HG02798 (cell line): ENCODE results near the gene SCML2.
"Not testable (repeated sequence)": the region's sequence is repeated elsewhere in the genome, so short reads cannot be mapped to it uniquely, and the experiment has no call there.

Experiments
- ATAC-seq: cut with Tn5 transposase; IDR thresholded peaks from one replicate; pipeline ENCODE4 v1.9.1; 2021; ENCODE audit warnings: mild to moderate bottlenecking; ENCODE audit not compliant: unreplicated experiment, poor library complexity

The SCML2 gene

DNA sequence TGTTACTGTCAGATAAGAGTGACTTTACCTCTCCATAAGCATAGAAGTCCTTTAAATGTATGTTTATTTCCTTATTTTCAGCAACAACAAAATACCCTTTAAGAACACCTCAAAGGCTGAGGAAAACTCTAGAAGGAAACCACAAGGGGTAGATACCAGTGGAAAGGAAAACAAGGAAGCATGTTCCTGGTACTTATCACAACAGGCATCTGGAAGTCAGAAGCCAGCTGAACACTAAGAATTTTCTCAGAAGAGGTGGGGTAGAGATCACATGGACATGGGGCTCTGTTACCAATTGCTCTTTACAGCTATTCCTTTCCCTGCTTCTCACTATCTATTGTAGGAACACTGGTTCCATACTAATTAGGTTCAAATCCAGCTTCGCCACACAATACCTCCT, 82.3 kb downstream of the SCML2 start:
- no peak for ATAC-seq

DNA sequence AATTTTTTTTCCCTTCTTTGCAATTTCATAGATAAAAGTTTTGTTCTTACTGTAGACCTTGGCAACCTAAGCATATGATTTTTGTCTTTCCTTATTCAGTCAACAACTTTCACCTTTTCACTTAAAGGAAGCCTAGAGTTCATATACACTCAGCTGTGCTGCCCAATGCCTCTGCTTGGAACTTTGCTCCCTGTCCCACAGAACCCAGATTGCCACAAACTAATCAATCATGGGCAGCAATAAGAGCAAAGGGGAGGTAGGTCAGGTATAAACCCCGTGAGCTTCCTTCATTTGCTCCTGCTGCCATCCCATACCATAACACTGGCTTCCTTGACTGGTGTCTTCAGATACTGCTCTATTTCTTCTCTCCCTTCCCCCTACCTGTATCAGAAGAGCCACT, 82.8 kb downstream of the SCML2 start:
- ATAC-seq: no peak

DNA sequence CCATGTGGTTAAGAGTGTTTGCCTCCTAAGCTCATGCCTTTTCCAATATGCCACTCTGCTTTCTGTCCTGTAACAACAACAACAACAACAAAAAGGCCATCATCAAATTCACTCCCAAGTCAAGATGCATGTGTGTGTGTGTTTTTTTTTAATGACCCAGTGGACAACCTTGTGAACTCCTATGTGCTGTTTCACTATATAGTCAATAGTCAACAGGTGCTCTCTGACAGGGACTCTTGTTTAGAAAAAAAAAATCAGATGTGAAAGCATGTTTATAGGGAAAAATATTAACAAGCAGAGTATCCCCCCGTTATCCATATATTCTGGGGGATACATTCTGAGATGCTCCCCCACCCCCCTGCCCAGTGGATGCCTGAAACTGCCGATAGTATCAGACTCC, 83.2 kb downstream of the SCML2 start:
- ATAC-seq: no peak

DNA sequence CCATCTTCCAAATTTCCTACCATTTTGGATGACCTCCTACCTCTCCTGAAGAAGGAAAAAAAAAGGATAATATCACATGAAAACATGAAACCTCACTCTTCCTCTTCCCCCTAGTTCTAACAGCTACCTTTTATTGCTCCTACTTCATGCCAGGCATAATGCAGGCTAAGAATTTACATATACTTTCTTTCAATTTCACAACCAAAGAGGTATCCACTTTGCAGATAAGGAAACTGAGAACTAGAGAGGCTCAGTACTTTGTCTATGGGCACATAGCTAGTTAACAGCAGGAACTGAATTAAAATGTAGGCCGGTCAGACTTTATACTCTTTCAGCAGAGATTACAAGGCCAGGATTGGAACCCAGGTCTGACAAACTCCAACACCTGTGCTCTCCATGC, 99.4 kb downstream of the SCML2 start:
- ATAC-seq: no peak

DNA sequence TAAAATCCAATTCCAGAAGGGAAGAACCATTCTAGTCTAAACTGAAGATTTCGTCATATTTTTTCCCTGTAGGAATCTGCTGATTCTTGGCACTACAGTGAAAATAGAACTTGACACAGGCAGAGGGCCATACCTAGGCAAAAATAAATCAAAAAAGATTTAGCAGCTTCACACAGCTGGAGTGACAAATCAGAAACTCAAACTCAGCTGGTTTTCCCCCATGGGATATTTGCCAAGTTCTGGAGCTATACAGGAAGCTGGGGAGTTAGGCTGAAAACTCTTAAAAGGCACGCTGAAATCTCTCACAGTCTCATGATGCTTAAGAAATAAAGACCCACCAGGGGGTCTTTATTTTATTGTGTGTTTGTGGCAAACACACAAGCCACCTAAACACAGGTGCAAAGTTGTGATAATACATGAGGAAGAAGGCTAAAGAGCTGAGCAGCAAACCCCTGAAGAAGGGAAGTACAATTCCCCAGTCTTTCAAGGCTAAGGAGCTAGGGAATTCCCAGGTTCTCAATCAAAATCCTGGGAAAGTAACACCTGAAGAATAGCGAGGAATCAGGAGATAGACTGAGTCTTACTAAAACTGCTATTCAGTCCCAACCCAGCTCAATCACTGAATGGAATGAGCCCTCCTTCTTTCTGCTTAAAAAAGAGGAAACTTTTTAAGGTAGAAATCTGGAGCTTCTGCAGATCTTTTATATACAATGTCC, 101.7 kb downstream of the SCML2 start:
- no peak for ATAC-seq

DNA sequence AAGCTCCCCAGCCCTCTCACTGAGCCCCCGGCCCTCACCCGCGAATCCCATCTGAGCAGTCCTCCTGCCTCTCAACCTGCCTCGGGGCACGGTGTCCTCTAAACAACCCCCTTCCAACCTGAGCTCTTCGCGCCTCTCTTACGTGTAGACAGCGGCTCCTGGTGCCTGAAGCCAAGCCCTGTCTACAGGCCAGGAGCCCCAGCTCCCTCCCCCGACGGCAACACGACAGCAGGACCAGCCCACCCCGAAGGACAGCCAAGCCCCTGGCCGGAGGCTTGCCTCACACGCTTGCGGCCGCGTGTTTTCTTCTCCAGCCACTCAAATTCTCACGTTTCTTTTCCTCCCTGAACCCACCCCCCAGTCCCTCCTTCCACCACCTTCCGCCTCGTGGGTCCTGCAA, 124.8 kb downstream of the SCML2 start:
- not testable (repeated sequence) for ATAC-seq

DNA sequence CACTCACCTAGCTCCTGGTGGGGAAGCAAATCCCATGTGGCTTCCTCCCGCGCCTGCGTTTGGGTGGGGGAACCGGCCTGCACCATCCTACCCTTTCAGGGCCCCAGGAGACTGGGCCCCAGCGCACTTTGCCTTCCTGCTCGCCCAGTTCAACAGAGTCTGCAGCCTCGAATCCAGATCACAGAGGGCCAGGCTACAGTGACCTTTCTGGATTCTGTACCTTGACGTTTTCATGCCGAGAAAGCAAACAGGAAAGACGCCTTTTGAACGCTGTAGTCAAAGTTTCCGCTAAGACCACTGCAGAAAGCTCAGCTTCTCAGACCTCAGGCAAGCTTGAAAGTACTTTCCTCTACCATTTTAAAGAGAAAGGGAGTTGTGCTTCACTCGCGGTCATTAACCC, 126.4 kb downstream of the SCML2 start:
- no peak for ATAC-seq

GRCh38 chrX:18227458-18227857, 127.0 kb downstream of the SCML2 start:
- no peak for ATAC-seq

DNA sequence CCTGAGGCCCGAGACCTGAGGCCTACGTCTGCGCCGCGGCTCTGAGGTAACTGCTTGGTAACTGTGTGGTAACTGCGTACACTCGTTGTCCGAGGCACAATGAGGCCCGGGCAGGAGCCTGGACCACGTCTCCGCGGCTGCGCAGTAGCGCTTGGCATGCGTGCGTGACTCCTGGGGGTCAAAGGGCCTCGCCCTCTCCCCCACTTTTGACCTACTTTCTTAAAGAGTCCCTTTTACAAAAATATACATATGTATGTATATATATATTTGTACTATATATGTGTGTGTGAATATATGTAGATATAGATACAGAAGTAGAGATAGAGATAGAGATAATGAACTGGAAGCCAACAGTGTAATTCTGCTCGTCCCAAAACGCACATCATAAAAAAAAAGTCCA, 133.7 kb downstream of the SCML2 start, which contains the start of gene BEND2:
TSS of gene BEND2 (minus strand) at position 101 of the 400 bp plus-strand sequence. CDS start 136 bp downstream, outside the sequence.
- no peak for ATAC-seq

DNA sequence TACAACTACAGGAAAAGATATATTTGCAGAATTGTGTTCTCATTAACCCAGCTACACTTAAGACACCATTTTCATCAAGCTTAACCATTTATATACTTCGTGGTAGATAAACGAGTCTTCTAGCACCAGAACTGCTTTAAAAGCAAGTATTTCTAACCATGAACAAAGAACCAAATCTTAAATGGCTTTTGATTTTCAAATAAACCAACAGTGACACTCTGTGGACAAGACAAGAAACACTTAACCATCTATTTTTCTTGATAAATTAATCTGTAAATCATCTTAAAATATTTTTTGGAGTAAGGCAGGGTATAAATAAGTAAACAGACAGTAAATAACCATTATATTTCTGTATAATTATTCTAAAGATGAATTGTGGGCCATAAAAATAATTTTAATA, 144.0 kb downstream of the SCML2 start:
- no peak for ATAC-seq

- no peak for ATAC-seq
These were observed 147.8 kb downstream of the SCML2 start for GRCh38 chrX:18206657-18207056.

DNA sequence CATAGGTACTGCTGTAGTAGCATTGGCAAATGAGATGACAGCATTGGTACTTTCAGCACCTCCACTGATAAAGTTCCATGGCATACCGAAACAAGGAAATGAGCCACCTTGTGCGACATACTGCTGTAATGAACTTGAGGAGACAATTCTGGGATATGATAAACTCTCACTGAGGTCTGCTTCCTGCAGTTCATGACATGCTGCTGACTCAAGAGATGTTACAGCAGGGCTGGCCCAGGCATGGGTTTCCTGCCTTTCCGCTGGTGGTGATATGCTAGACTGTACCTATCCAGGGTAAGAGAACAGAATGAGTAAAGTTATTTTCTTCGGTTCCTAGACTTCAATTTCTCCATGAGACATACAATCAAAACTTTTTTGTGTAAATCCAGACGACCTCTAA, 150.9 kb downstream of the SCML2 start:
- no peak for ATAC-seq

GRCh38 chrX:18194688-18195087, 159.8 kb downstream of the SCML2 start:
- ATAC-seq: no peak
